GM20000 (cell line): ENCODE results near the gene VASP.
A peak's percentile ranks its signal among the peaks of the same experiment; 100 is the strongest.

ENCODE experiments used
- DNase-seq: peaks from one replicate; pipeline ENCODE4 v3.0.0; 2012; ENCODE audit warnings: low spot score
- TF ChIP-seq, protein P1 (sequence below): IDR thresholded peaks from 2 replicates; pipeline ENCODE4 v1.5.1; 2012; ENCODE audit warnings: mild to moderate bottlenecking, control low read depth; ENCODE audit errors: extremely low read depth, missing control alignments

VASP gene

DNA sequence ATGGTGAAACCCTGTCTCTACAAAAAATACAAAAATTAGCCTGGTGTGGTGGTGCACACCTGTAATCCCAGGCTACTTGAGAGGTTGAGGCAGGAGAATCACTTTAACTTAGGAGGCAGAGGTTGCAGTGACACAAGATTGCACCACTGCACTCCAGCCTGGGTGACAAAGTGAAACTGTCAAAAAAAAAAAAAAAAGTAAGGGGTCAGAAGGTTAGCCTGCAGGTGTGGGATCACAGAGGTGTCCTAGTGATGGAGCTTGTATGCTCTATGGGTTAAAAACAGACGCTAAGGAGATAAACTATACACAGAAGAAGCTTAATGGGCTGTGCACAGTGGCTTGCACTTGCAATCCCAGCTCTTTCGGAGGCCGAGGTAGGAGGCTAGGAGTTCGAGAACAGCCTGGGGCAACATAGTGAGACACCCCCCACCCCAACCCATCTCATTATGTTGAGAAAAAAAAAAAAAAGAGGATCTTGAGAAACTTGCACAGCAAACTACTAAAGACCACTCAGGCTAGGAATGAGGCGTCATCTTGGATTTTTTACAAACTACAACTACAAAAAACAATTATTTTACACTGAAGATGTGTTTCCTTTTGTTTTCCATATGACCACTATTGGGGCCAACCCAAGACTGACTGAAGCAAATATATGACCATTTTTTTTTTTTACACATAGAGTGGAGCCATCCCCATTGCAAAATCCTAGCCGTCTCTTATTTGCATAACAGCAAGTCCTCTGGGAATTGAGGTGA is 31.6 kb upstream of the VASP start:
- no peak for DNase-seq
- TF ChIP-seq, protein P1, sequence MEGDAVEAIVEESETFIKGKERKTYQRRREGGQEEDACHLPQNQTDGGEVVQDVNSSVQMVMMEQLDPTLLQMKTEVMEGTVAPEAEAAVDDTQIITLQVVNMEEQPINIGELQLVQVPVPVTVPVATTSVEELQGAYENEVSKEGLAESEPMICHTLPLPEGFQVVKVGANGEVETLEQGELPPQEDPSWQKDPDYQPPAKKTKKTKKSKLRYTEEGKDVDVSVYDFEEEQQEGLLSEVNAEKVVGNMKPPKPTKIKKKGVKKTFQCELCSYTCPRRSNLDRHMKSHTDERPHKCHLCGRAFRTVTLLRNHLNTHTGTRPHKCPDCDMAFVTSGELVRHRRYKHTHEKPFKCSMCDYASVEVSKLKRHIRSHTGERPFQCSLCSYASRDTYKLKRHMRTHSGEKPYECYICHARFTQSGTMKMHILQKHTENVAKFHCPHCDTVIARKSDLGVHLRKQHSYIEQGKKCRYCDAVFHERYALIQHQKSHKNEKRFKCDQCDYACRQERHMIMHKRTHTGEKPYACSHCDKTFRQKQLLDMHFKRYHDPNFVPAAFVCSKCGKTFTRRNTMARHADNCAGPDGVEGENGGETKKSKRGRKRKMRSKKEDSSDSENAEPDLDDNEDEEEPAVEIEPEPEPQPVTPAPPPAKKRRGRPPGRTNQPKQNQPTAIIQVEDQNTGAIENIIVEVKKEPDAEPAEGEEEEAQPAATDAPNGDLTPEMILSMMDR: no peak

DNA sequence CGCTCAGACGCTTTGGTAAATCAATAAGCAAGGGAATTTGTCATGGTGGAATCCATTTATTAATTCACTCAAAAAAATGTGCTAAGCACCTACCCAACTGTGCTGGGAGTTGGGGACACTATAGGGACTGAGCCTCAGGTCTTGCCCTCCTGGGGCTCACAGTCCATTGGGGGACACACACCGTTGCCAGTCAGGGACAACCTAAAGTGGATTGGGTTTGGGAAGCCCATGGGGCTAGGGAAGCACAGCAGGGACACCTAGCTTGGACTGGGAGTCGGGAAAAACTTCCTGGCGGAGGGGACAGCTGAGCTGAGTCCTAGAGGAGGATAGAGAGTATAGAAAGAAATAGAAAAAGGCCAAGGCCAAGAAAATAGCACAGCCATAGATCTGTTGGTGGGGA is 31.0 kb upstream of the VASP start:
- DNase-seq: no peak
- TF ChIP-seq, protein P1: no peak

DNA sequence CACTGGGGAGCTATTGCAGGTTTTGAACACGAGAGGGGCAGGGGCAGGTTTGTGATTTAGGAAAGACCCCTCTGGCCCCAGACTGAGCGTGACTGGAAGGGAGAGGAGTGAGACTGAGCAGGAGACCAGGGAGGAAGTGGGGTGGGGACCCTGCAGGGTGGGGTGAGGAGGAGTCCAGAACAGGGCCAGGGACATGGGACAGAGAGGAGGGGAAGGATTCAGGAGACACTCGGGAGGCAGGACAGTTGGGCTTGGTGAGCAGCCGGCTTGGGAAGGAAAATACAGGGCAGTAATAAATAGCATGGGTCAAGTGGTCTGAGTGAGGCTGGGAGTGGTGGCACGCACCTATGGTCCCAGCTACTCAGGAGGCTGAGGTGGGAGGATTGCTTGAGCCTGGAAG is 30.1 kb upstream of the VASP start:
- TF ChIP-seq, protein P1: no peak
- no peak for DNase-seq

DNA sequence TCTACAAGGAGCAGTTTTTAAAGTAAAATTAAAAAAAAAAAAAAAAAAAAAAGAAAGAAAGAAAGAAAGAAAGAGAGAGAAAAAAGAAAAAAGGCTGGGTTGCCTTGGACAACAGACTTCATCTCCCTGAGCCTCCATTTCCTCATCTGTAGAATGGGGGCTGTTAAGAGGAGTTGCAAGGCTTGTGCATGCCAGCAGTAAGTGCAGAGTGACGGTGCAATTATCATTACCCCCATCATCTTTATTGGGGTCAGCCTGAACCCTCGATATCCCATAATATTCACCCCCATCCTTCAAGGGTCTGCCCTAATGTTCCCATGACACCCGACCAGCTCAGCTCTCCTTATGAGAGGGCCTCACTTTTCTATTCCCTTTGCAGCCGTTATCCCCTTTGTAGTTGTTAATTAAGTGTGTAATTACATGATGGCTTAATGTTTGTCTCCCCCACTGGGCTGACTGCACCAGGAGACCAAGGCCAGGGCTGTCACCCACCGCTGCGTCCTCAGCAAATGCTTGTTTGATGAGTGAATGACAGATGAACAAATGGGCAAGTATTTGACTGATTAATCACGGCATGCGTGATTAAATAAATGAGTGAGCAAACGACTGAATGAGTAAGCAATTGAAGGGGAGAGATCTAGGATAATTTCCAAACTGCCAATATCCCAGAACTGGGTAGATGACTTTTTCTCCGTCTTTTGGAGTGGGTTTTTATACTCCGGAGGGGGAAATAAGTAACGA is 29.4 kb upstream of the VASP start:
- TF ChIP-seq, protein P1: no peak
- DNase-seq: no peak

DNA sequence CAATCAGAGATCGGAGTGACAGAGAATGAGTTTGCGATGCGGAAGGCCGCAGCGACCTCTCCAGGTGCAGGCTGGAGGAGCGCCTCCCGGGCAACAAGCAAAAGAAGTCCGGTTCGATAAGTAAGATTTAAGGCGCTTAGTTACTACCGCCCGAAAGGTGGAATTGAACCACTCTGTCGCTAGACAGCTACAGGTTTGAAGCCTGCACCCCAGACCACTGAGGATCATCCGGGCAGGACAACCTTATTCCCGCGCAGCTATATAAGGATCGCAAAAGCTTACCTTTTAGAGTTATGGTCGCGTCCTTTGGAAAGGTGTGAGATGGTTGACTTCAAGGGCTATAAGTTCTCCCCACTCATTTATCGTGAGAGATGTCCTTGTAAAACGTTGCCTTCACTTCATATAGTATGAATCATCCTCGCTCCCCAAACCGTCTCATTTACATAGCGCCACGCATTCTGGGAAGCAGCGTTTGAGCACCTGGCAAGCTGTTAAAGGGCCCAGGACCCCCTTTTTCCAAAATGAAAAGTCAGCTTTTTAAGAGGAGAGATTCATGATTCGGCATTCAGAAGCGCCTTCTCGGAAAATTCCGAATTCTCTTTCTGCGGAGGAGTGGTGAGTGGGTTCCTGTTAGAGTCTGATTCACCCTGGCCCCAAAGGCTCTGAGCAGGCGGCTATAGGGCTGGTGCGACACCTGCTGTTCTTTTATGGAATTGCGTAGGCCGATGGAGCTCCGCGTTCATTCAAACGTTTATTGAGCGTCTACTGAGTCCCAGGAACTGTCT is 28.6 kb upstream of the VASP start:
- TF ChIP-seq, protein P1: peak; percentile 84
- DNase-seq: peak; percentile 77

DNA sequence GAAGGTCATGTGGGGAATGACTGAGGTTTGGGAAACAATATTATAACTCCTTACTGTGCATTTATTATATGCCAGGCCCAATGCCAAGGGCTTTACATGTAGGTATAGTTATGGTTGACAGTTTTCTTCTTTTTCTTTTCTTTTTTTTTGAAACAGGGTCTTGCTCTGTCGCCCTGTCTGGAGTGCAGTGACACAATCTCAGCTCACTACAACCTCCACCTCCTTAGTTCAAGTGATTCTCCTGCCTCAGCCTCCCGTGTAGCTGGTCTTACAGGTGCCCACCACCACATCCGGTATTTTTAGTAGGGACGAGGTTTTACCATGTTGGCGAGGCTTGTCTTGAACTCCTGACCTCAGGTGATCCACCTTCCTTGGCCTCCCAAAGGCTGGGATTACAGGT is 24.2 kb upstream of the VASP start:
- no peak for DNase-seq

More for the DNA sequence above, 24.2 kb upstream of the VASP start:
- TF ChIP-seq, protein P1: no peak
